OCI-LY7 (cell line): ENCODE data around the gene HACD3.

Experiments used
- CTCF ChIP-seq: fragments of 200-600 bp; sonication (generic); conservative IDR thresholded peaks from 2 replicates; pipeline ENCODE4 v1.5.1; 2014; ENCODE audit warnings: mild to moderate bottlenecking, antibody characterized with exemption, low read length, moderate library complexity, mixed read lengths
- EZH2phosphoT487 ChIP-seq: fragments of 200-600 bp; sonication (generic); IDR thresholded peaks from 2 replicates; pipeline ENCODE4 v1.6.1; 2018; ENCODE audit warnings: low read depth, borderline replicate concordance, mild to moderate bottlenecking, mixed run types, antibody characterized with exemption, low read length, moderate library complexity, mixed read lengths

- TF ChIP-seq CTCF (no peak), EZH2phosphoT487 (no peak)
Measured at GRCh38 chr15:65584241-65584640, 54.0 kb downstream of the HACD3 start.
